Aorta (tissue), 5 donors: ENCODE data around the gene FLACC1. TPM values are rescaled to one million over a fixed set of nuclear protein-coding genes. Genes with fewer than 3 reads are reported as not detected.

Source experiments
- ATAC-seq: fragments of 200-7000 bp; cut with Tn5 transposase; one replicate; pipeline ENCODE4 v1.9.1; 2022; ENCODE audit warnings: moderate library complexity; ENCODE audit not compliant: low FRiP score
- DNase-seq, 2 donors: peaks; one replicate each; pipeline ENCODE4 v3.0.0-alpha.2; 2020
- H3K27ac ChIP-seq, 2 donors: one replicate each; pipeline ENCODE4 v1.5.1; 2013; ENCODE audit warnings: low read length in 2 of 2, mild to moderate bottlenecking in 2 of 2, moderate library complexity in 2 of 2, control low read depth in 1 of 2, inconsistent platforms in 1 of 2, low read depth in 1 of 2
- H3K27me3 ChIP-seq, 2 donors: one replicate each; pipeline ENCODE4 v1.6.1; 2013; ENCODE audit warnings: control low read depth in 1 of 2, low read length in 1 of 2, mild to moderate bottlenecking in 1 of 2, moderate library complexity in 1 of 2; ENCODE audit not compliant: insufficient read depth in 2 of 2, control insufficient read depth in 1 of 2
- H3K36me3 ChIP-seq, 2 donors: one replicate each; pipeline ENCODE4 v1.6.1; 2013; ENCODE audit warnings: control low read depth in 1 of 2, low read length in 1 of 2, mild to moderate bottlenecking in 1 of 2; ENCODE audit not compliant: insufficient read depth in 2 of 2, control insufficient read depth in 1 of 2
- H3K4me1 ChIP-seq, 2 donors: one replicate each; pipeline ENCODE4 v1.6.1; 2013; ENCODE audit warnings: low read length in 2 of 2, control low read depth in 1 of 2, mild to moderate bottlenecking in 1 of 2, moderate library complexity in 1 of 2; ENCODE audit not compliant: insufficient read depth in 2 of 2, control insufficient read depth in 1 of 2
- H3K4me3 ChIP-seq, 2 donors: one replicate each; pipeline ENCODE4 v1.5.1; 2013; ENCODE audit warnings: low read length in 2 of 2, control low read depth in 1 of 2, mild to moderate bottlenecking in 1 of 2
- H3K9me3 ChIP-seq: one replicate; pipeline ENCODE4 v1.6.1; 2013; ENCODE audit warnings: mild to moderate bottlenecking, low read length; ENCODE audit not compliant: control insufficient read depth
- WGBS, 2 donors: extraction: QIAGEN DNeasy Blood & Tissue Kit; methylation state at CpG; one replicate each; pipeline ENCODE4 v1.1.7; 2013; 5-methylcytosine and 5-hydroxymethylcytosine counted together
- intact Hi-C, 2 donors: fragments of 100-400 bp; cut with DNase I; formaldehyde crosslinking; loops; one replicate each; pipeline versions ENCODE4 v1.14.2 to v1.15.0; 2022
- polyA plus RNA-seq, 2 donors: library from polyadenylated mRNA; stranded (reverse); fragments of 200-250 nt; gene quantifications; one replicate each; pipeline ENCODE4 v1.2.3, GENCODE V29; 2013
- total RNA-seq, 2 donors: library from RNA; stranded (reverse); fragmentation: NEBNext Ultra II Directional; extraction: Animal tissue kit (Norgen Biotek cat#: 25700); gene quantifications; one replicate each; pipeline ENCODE4 v1.2.1, GENCODE V29; 2021
- donor health status: healthy with polysubstance abuse.
- donor health status: Bipolar disorder and iron deficiency.
- donor health status: DM: no; HTN: no; CAD: no.
- donor health status: DM: no; HTN: no; CAD: no.
- donor health status: DM: yes; HTN: yes; CAD: no.

The FLACC1 gene
- total and polyA plus RNA-seq, 4 donors, result 0.75 to 6.7 (median 4.3) TPM

- no peaks in the 10 kb centered on the region for H3K27me3 ChIP-seq
- no peak for ATAC-seq
- no peaks in the 10 kb centered on the region for H3K9me3 ChIP-seq
- 91% methylated on average over 2 of the region's 2 CpGs for WGBS, 2 donors
- no peak for DNase-seq
- no peak overlapping the region for H3K27ac ChIP-seq
- intact Hi-C loops, result no loop called here
- H3K36me3 ChIP-seq, result peaks cover 0 to 3% of the 10 kb centered on the region in 2 donors
- H3K4me3 ChIP-seq, result no peak overlapping the region
- H3K4me1 ChIP-seq, result peaks cover 0 to 2% of the 10 kb centered on the region in 2 donors
Observed at GRCh38 chr2:201266629-201267028, 90.5 kb downstream of the FLACC1 start.

GRCh38 chr2:201264472-201265173 lies 92.5 kb downstream of the FLACC1 start:
- peaks cover 0 to 2% of the 10 kb centered on the region in 2 donors for H3K4me1 ChIP-seq
- H3K36me3 ChIP-seq, result peaks cover 0 to 3% of the 10 kb centered on the region in 2 donors
- WGBS, 2 donors, result 87 to 89% methylated on average over 7 of the region's 7 CpGs
- intact Hi-C loops, result no loop called here
- ATAC-seq (no peak), DNase-seq (no peak)
- H3K27ac ChIP-seq, result no peak overlapping the region
- no peaks in the 10 kb centered on the region for H3K9me3 ChIP-seq
- no peaks in the 10 kb centered on the region for H3K27me3 ChIP-seq
- H3K4me3 ChIP-seq, result no peak overlapping the region

GRCh38 chr2:201263779-201264178 lies 93.4 kb downstream of the FLACC1 start:
- H3K4me3 ChIP-seq, result no peak overlapping the region
- WGBS, 2 donors, result 93 to 94% methylated on average over 2 of the region's 2 CpGs
- no peak for ATAC-seq
- no peak overlapping the region for H3K27ac ChIP-seq
- peaks cover 0 to 3% of the 10 kb centered on the region in 2 donors for H3K36me3 ChIP-seq
- H3K4me1 ChIP-seq, result peaks cover 0 to 2% of the 10 kb centered on the region in 2 donors
- H3K9me3 ChIP-seq, result no peaks in the 10 kb centered on the region
- intact Hi-C loops, result no loop called here
- no peak for DNase-seq
- no peaks in the 10 kb centered on the region for H3K27me3 ChIP-seq

- intact Hi-C loops, result no loop called here
- Histone ChIP-seq H3K9me3 (no peaks in the 10 kb centered on the region), H3K4me3 (no peak overlapping the region), H3K27me3 (no peaks in the 10 kb centered on the region), H3K4me1 (peaks cover 0 to 2% of the 10 kb centered on the region in 2 donors), H3K36me3 (peaks cover 0 to 2% of the 10 kb centered on the region in 2 donors), H3K27ac (no peak overlapping the region)
- DNase-seq (no peak), ATAC-seq (no peak)
- 72 to 77% methylated on average over 6 of the region's 6 CpGs for WGBS, 2 donors
Observed at GRCh38 chr2:201262718-201263117, 94.4 kb downstream of the FLACC1 start.

- H3K27me3 ChIP-seq, result no peaks in the 10 kb centered on the region
- no peak overlapping the region for H3K4me3 ChIP-seq
- WGBS, 2 donors, result 50 to 55% methylated on average over 2 of the region's 2 CpGs
- no peak for ATAC-seq
- intact Hi-C loops, result no loop called here
- H3K36me3 ChIP-seq, result peaks cover 0 to 2% of the 10 kb centered on the region in 2 donors
- H3K27ac ChIP-seq, result no peak overlapping the region
- peaks cover 0 to 2% of the 10 kb centered on the region in 2 donors for H3K4me1 ChIP-seq
- no peak for DNase-seq
- no peaks in the 10 kb centered on the region for H3K9me3 ChIP-seq
Observed at GRCh38 chr2:201261906-201262305, 95.2 kb downstream of the FLACC1 start.

GRCh38 chr2:201261471-201261870 lies 95.7 kb downstream of the FLACC1 start:
- no peak overlapping the region for H3K4me3 ChIP-seq
- intact Hi-C loops, result no loop called here
- no peaks in the 10 kb centered on the region for H3K27me3 ChIP-seq
- DNase-seq (no peak), ATAC-seq (no peak)
- no peak overlapping the region for H3K27ac ChIP-seq
- no peaks in the 10 kb centered on the region for H3K9me3 ChIP-seq
- peaks cover 0 to 2% of the 10 kb centered on the region in 2 donors for H3K4me1 ChIP-seq
- H3K36me3 ChIP-seq, result no peaks in the 10 kb centered on the region
- 87 to 91% methylated on average over 9 of the region's 9 CpGs for WGBS, 2 donors

- Histone ChIP-seq H3K27me3 (no peaks in the 10 kb centered on the region), H3K4me3 (no peak within 1 kb of the TSS), H3K36me3 (no peaks in the 10 kb centered on the region), H3K4me1 (peaks cover 0 to 2% of the 10 kb centered on the region in 2 donors), H3K9me3 (no peaks in the 10 kb centered on the region), H3K27ac (no peak within 1 kb of the TSS)
- ATAC-seq, result no peak
- 87 to 90% methylated on average over 10 of the region's 10 CpGs for WGBS, 2 donors
- intact Hi-C loops, result no loop called here
- peak in 1 of 2 donors; percentile 66 for DNase-seq
Observed at GRCh38 chr2:201260302-201260800, 96.8 kb downstream of the FLACC1 start, which contains the start of gene CASP8. CASP8 (plus strand) TSS chr2:201260536; CDS start chr2:201266487, 5,951 bp downstream.

- Histone ChIP-seq H3K36me3 (no peaks in the 10 kb centered on the region), H3K9me3 (no peaks in the 10 kb centered on the region), H3K27ac (no peak overlapping the region), H3K27me3 (no peaks in the 10 kb centered on the region), H3K4me3 (peak overlapping the region; percentile 62 to 66), H3K4me1 (peaks cover 0 to 2% of the 10 kb centered on the region in 2 donors)
- DNase-seq (no peak), ATAC-seq (peak; percentile 33)
- intact Hi-C loops, result no loop called here
- WGBS, 2 donors, result 28 to 29% methylated on average over 15 of the region's 15 CpGs
Observed at GRCh38 chr2:201258666-201259615, 98.2 kb downstream of the FLACC1 start.
